BE2C (cell line): ENCODE results near the gene NOG.

ENCODE experiments used
- DNase-seq: peaks from one replicate; pipeline ENCODE4 v3.0.0-alpha.2; 2020
- H3K27me3 ChIP-seq: fragments of 250-450 bp; sonication (Bioruptor Pico); 2 replicates; pipeline ENCODE4 v1.5.1; 2020; ENCODE audit warnings: mild to moderate bottlenecking
- H3K36me3 ChIP-seq: fragments of 250-450 bp; sonication (Bioruptor Pico); 2 replicates; pipeline ENCODE4 v1.5.1; 2020; ENCODE audit warnings: mild to moderate bottlenecking
- H3K4me1 ChIP-seq: fragments of 250-450 bp; sonication (Bioruptor Pico); 2 replicates; pipeline ENCODE4 v1.5.1; 2020
- H3K4me3 ChIP-seq: 2 replicates; pipeline ENCODE4 v1.5.1; 2011; ENCODE audit warnings: low read depth, low read length
- H3K9me3 ChIP-seq: fragments of 250-450 bp; sonication (Bioruptor Pico); 2 replicates; pipeline ENCODE4 v1.5.1; 2020
- TF ChIP-seq, protein P1 (sequence below): IDR thresholded peaks from 2 replicates; pipeline ENCODE4 v1.5.1; 2012; ENCODE audit warnings: mild to moderate bottlenecking, low read depth, low read length

Gene NOG

DNA sequence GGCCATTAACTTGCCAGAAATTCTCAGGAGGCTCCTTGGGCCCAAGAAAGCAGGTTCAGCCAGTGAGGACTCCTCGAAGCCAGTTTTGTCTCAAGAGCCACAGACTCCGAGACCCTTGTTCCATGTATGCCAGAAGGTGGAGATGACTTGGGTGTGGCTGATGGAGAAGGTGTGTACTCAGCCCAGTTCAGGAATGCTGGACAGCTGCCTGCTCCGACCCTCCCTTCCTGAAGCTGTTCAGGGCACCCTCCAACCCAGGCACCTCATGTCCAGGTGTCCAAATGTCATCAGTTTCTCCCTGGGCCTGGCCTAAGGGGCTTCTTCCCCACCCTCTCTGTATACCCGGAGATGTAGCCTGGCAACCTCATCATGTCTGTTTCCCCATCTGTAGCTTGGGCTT is 40.2 kb downstream of the NOG start:
- TF ChIP-seq, protein P1, sequence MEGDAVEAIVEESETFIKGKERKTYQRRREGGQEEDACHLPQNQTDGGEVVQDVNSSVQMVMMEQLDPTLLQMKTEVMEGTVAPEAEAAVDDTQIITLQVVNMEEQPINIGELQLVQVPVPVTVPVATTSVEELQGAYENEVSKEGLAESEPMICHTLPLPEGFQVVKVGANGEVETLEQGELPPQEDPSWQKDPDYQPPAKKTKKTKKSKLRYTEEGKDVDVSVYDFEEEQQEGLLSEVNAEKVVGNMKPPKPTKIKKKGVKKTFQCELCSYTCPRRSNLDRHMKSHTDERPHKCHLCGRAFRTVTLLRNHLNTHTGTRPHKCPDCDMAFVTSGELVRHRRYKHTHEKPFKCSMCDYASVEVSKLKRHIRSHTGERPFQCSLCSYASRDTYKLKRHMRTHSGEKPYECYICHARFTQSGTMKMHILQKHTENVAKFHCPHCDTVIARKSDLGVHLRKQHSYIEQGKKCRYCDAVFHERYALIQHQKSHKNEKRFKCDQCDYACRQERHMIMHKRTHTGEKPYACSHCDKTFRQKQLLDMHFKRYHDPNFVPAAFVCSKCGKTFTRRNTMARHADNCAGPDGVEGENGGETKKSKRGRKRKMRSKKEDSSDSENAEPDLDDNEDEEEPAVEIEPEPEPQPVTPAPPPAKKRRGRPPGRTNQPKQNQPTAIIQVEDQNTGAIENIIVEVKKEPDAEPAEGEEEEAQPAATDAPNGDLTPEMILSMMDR, result no peak
- Histone ChIP-seq H3K27me3 (peaks cover 11% of the 10 kb centered on the region), H3K9me3 (no peaks in the 10 kb centered on the region), H3K4me3 (no peak overlapping the region), H3K4me1 (no peaks in the 10 kb centered on the region), H3K36me3 (no peaks in the 10 kb centered on the region)
- no peak for DNase-seq

DNA sequence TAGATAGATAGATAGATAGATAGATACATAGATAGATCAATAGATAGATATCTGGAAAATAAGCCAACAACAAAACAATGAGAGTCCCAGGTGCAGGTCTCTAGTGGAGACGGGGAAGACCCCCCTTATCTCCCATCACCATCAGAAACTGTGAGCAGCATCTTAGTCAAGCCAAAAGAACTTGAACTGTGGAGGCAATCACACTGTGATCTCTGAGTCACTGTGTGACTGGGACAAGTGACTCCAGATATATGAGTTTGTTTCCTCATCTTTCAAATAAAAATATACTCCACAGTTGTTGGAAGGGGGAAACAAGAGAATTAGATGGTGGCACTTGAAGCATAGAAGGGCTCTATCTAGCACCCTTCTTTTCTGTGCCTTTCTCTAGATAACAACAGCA is 42.1 kb downstream of the NOG start:
- TF ChIP-seq, protein P1, result no peak
- Histone ChIP-seq H3K4me1 (no peaks in the 10 kb centered on the region), H3K9me3 (no peaks in the 10 kb centered on the region), H3K36me3 (no peaks in the 10 kb centered on the region), H3K27me3 (peaks cover 11% of the 10 kb centered on the region), H3K4me3 (no peak overlapping the region)
- DNase-seq, result no peak

DNA sequence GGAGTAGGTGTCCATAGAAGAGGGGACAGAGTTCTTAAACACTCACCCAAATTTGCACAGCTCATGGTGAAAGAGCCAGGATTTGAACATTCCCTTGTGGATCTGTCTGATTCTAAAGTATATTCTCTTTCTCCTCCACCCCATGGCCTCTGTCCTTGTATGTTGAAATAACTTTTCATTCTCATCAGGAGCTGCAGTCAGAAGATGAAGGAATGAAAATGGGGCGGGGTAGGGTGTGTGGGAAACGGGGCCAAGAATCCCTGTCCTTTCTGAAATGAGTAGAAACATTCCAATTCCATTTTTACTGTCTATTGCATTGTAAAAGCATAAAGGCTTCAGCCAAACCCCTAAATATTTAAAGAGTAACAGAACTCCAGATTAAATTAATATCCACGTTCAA is 42.8 kb downstream of the NOG start:
- DNase-seq, result no peak
- no peak overlapping the region for H3K4me3 ChIP-seq
- peaks cover 11% of the 10 kb centered on the region for H3K27me3 ChIP-seq
- H3K4me1 ChIP-seq, result no peaks in the 10 kb centered on the region
- H3K9me3 ChIP-seq, result no peaks in the 10 kb centered on the region
- TF ChIP-seq, protein P1, result no peak
- H3K36me3 ChIP-seq, result no peaks in the 10 kb centered on the region

DNA sequence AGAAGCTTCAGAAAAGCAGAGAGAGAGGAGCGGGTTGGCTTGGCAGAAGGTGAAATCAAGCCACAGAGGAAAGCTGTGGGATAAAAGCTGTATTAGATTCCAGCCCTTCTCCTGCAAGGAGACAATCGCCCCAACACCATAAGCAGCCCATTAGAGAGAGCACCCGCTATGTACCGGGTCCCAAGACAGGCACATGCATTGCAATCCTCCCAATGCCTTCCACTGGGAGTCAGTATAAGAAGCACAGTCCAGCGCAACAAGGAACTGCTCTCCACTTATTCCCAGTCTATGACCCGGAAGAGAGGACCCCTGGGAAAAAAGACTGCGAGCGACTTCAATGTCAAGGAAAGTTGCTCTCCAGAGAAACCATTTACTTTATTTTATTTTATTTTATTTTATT is 43.8 kb downstream of the NOG start:
- Histone ChIP-seq H3K4me3 (no peak overlapping the region), H3K27me3 (peaks cover 11% of the 10 kb centered on the region), H3K36me3 (no peaks in the 10 kb centered on the region), H3K9me3 (no peaks in the 10 kb centered on the region), H3K4me1 (no peaks in the 10 kb centered on the region)
- no peak for DNase-seq
- TF ChIP-seq, protein P1, result no peak

DNA sequence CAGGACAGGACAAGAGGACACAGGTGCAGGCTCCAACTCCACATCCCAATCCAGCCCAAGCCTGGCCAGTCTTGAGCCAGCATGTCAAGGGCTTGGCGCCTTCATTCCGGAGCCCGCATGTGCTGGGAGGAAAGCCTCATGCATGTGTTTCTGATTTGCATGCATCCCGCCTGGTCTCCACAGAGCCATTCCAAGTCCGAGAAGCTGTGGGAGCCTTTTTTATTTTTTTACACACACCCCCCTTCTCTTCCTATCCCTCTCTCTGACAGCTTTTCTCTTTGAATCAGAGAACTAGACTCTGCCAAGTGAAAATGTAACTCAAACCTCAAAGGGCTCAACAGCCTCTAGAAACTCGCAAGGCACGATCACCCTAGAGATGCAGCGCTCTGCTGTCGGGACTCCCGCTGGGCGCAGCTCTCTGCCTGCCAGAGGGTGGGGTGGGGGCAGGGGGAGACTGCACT is 45.1 kb downstream of the NOG start:
- TF ChIP-seq, protein P1, result no peak
- no peak for DNase-seq

DNA sequence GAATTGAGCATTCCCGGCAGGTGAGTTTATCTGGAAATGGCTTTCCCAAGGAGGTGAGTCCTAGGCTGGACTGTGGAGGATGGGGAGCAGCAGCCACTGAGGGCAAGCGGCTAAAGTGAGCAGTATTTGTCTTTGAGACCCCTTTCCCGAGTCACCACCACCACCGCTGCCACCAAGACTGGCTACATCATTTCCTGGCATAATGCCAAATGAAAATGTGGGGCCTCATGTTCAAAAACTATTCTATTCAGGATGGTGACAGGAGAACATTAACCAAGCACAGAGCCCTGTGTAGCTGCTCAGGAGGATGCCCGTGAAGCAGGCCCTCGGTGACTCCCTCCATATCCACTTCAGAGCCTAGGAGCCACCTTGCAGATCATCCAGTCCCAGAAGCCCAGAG is 46.0 kb downstream of the NOG start:
- no peak for DNase-seq
- Histone ChIP-seq H3K27me3 (peaks cover 11% of the 10 kb centered on the region), H3K36me3 (no peaks in the 10 kb centered on the region), H3K9me3 (no peaks in the 10 kb centered on the region), H3K4me1 (no peaks in the 10 kb centered on the region), H3K4me3 (no peak overlapping the region)
- TF ChIP-seq, protein P1, result no peak

More for the DNA sequence above, 45.1 kb downstream of the NOG start:
- no peak overlapping the region for H3K4me3 ChIP-seq
- no peaks in the 10 kb centered on the region for H3K36me3 ChIP-seq
- H3K27me3 ChIP-seq, result peaks cover 11% of the 10 kb centered on the region
- H3K9me3 ChIP-seq, result no peaks in the 10 kb centered on the region
- H3K4me1 ChIP-seq, result no peaks in the 10 kb centered on the region
